ENCODE data around the gene PLPP6.

Gene PLPP6

DNA sequence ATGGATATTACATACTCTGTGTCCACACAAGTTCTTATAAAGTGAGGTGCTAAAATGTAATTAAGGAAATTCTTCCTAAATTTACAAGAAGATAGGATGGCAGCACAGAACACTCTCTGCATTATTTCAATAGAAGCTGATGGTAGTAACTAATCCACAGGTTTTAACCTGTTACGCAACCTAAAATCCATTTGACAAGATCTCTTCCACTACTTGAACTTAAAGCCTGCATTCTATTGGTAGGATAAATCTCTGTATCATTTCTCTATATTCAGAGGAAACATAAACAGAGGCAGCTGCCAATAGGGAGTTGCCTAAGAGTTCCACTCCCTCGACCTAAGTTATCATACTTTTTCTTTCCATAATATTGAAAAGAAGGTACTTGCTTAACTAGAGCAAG is 38.8 kb downstream of the PLPP6 start:
- no peak for DNase-seq

DNA sequence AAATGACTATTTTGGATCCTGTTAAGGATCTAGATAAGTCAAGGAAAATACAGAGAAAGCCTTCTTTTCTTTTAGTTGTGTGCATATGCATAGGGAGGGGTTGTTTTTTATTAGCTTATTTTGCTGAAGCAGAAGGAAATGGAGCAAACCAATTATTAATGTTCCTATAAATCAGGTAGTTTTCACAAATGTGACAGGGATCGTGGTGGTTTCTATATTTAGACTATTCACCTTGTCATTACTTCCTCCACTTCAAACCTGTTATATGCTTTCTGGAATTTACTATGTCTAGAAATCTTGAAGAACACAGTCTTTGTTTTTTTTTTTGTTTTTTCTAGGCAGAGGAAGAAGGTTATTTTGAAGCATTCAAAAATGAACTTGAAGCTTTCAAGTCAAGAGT is 39.4 kb downstream of the PLPP6 start:
- DNase-seq, result no peak

DNA sequence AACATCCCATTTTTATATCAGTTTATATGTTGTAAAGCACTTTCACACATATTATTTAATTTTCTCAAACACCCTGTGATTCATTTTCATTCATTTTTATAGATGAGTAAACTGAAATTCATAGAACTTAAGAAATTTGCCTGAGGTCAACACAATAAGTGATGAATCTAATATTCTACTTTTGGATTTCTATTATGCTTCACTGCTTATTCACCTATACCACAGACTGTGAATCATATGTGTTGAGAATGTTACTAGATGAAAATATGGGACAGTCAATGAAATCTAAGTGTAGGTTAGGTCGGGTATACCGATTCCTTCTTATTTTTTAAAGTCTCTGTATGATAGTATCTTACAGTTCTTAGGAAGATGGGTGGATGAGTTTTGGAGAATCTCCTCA is 42.0 kb downstream of the PLPP6 start:
- DNase-seq, result no peak

DNA sequence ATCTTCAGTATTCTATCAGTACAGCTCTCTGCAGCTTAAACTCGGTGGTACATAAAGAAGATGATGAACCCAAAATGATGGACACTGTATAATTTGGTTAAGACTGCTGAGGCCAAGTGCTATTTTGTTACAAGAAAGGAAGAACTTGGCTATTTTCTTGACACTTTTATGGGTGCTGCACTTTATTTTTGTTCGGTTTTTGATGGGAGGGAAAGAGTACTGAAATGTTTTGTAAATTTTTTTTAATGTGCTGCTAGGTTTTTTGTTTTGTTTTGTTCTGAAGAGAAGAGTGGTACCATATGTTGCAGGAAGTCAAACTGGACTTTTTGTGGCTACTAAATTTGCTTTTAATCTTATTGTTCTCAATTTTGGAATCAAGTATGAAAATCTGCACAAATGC is 43.9 kb downstream of the PLPP6 start:
- no peak for DNase-seq

DNA sequence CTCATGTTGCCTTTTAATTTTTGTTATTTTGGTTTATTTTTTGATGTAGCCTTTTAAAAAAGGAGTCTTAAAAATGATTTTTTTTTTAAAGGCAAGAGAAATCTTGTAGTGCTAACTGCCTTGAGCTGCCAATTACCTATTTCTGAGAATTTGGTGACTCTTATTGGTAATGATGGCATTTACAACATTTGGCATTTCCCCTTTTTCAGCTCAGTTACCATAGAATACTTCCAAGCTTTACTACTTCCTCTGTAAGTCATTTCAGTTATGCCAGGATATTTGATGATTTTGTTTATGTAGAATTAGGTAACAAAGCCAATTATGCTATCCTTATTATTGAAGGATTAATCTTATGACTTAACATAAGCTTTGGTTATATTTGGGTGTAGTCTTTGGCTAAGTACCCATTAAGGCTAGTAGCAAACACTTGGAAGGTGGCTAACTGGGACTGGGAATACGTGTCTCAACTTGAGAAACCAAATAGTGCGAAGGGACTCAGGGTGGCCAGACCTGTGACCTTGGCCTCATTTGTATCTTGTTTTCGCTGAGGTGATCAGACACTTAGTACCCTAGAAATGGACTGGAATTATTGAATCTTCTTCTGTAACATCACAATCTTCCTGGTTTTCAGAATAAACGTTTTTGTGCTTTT is 45.0 kb downstream of the PLPP6 start:
- DNase-seq, result no peak

DNA sequence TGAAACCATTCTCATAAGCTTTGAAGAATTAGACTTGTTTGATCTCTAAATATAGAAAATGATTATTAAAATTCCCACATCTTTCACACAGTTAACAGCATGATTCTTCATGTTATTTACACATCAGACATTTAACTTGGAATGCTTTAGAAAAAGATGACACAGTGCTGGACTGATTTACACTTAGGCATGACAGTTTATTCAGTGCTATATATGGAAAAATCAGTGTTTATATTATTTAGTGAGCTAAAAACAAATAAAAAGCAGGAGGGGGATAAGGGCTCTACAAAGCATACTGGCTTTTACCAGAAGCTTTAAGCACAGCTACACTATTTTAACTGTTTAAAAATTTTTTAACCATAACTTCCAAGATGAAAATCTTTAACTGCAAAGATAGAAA is 47.3 kb downstream of the PLPP6 start:
- DNase-seq, result no peak

DNA sequence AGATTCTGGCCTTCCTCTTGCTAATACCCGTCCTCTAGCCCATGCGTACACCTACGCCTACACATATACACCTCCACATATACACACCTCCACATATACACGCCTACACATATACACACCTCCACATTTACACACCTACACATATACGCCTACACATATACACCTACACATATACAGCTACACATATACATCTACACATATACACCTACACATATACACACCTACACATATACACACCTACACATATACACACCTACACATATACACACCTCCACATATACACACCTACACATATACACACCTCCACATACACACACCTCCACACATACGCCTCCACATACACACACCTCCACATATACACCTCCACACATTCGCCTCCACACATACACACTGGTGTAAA is 51.8 kb downstream of the PLPP6 start:
- DNase-seq, result no peak

DNA sequence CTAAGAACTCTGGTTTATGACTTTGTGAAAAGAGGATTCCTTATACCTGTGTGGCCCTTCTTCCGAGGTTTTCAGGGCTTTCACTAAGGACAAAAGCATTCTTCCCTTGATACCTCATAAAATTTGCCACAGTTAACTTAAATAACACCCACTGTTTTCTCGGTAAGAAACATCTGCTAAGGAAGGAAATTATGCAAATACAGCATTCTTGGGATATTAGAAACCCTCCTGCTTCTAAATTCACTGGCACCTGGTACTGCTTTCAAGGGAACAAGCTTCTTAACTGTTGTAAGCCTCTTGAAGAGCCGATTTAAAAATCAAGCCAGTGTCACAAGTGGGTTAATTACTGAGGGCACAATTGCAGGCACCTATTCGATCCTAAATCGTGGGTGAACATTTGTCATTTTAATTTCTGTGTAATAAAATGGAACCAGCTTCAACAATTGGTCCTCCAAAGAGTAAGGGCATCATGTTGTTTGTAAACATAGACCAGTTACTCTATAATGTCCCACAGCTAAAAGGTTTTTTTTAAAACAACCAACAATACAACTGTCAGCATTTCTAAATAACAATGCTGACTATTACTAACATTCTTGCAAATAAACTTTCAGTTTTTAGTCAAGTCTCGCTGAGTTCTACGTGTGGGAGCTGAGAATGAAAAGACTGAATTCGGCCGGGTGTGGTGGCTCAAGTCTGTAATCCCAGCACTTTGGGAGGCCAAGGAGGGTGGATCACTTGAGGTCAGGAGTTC is 52.3 kb downstream of the PLPP6 start:
- no peak for DNase-seq

All from NCI-H187 (cell line).